ENCODE measurements around the gene MYOG. TPM values are rescaled to one million over a fixed set of nuclear protein-coding genes. Genes with fewer than 3 reads are reported as not detected.

Gene MYOG
- total and polyA plus RNA-seq, 2 donors (not counting 1 experiment from before 2014, with no cell fraction given) = not detected

DNA sequence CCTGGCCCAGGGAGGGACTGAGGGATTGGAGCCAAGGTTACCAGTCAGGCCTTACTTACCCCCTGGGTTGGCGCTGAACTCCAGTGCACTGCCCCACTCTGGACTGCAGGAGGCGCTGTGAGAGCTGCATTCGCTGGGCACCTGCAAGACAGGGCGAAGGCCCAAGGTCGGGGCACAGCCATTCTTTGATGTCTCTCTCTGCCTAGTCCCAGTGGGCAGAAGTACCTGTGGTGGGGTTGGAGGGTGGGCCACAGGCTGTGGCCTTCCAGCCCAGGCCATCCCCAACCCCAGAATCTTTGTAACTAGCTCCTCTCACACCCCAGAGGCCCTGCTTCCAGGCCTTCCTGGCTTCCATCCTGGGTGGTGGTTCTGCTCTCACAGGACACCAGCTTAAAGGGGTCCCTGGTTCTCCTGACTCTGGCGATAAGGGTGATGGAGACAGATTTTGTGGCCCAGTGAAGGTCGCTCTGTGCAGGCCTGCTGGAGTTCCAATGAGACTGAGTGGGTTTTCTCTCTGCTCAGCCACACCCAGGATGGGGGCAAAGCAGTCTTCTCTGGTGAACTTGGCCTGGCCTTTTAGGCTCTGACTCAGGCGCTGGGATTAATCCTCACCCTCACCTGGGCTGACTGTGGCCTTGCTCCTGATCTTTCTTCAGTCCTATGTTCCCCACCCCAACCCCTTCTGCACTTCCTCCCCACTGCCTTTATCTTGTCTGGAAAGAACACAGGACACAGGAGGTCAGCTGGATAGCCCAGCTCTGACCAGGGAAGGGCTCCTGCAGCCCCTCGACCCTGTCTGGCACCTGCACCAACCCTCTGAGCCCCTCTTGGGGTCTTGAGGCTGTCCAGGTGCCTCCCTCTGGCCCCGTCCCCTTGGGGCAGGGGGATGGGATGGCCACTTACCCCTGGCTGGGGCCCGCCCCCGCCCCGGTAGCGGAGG, 954 bp downstream of the MYOG start:
- 88% methylated on average over 10 of the region's 14 CpGs for WGBS (ENCODE audit: insufficient coverage)
- Mint-ChIP-seq H3K27me3 (peaks cover 29% of the 10 kb centered on the region), H3K4me1 (no peaks in the 10 kb centered on the region), H3K27ac (no peak overlapping the region), H3K9me3 (ENCODE audit: insufficient read depth) (no peaks in the 10 kb centered on the region), H3K4me3 (no peak overlapping the region)
- H3K9ac ChIP-seq (ENCODE audit: low read length) = no peak overlapping the region
- no peaks in the 10 kb centered on the region for H3K9me3 ChIP-seq (ENCODE audit: control extremely low read depth in 1 of 3, control insufficient read depth in 2 of 3, insufficient read depth in 1 of 3, low read length in 2 of 3)
- H3K4me3 ChIP-seq (ENCODE audit: control extremely low read depth in 1 of 5, extremely low read depth in 1 of 5, insufficient read depth in 1 of 5, low read depth in 2 of 5, low read length in 4 of 5) = no peak overlapping the region
- no peak for ATAC-seq (ENCODE audit: low read depth)
- peak; percentile 14 for DNase-seq
- ChIA-PET CTCF (interaction anchor here (0.5 to 1.2 kb wide), 2 partner anchors 11 to 664 kb away, joined by 3 read pairs; no protein-coding TSS in a partner anchor), POLR2A (no interaction called here)
- H3K4me1 ChIP-seq (ENCODE audit: control insufficient read depth in 2 of 2, insufficient read depth in 2 of 2, low read length in 2 of 2) = no peaks in the 10 kb centered on the region
- TF ChIP-seq, protein P1, sequence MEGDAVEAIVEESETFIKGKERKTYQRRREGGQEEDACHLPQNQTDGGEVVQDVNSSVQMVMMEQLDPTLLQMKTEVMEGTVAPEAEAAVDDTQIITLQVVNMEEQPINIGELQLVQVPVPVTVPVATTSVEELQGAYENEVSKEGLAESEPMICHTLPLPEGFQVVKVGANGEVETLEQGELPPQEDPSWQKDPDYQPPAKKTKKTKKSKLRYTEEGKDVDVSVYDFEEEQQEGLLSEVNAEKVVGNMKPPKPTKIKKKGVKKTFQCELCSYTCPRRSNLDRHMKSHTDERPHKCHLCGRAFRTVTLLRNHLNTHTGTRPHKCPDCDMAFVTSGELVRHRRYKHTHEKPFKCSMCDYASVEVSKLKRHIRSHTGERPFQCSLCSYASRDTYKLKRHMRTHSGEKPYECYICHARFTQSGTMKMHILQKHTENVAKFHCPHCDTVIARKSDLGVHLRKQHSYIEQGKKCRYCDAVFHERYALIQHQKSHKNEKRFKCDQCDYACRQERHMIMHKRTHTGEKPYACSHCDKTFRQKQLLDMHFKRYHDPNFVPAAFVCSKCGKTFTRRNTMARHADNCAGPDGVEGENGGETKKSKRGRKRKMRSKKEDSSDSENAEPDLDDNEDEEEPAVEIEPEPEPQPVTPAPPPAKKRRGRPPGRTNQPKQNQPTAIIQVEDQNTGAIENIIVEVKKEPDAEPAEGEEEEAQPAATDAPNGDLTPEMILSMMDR (IDR thresholded peaks at IDR 0.05) = peak; percentile 13
- TF ChIP-seq EZH2 (IDR thresholded peaks at IDR 0.05; ENCODE audit: borderline replicate concordance, insufficient read depth, low read depth, low read length, poor library complexity, severe bottlenecking) = no peak
- H3K79me2 ChIP-seq (ENCODE audit: control insufficient read depth, insufficient read depth, low read length) = no peaks in the 10 kb centered on the region
- peaks cover 0 to 2% (median 0%) of the 10 kb centered on the region in 4 experiments for H3K27me3 ChIP-seq (replicated peaks in 1 of 4; ENCODE audit: control extremely low read depth in 1 of 4, control insufficient read depth in 3 of 4, insufficient read depth in 4 of 4, low read length in 3 of 4)
- intact Hi-C loops (cut with micrococcal nuclease) = no loop called here
- H3K4me2 ChIP-seq (replicated peaks; ENCODE audit: low read depth, low read length, poor library complexity, severe bottlenecking) = no peak overlapping the region
- no peak overlapping the region for H3K27ac ChIP-seq (ENCODE audit: low read length in 2 of 2)
- no peaks in the 10 kb centered on the region for H3K36me3 ChIP-seq (replicated peaks in 1 of 2; ENCODE audit: control extremely low read depth in 1 of 2, control insufficient read depth in 1 of 2, extremely low read depth in 1 of 2, insufficient read depth in 2 of 2, low read length in 1 of 2)
- no peak overlapping the region for H2AFZ ChIP-seq (ENCODE audit: insufficient read depth, low read depth, low read length, poor library complexity, severe bottlenecking)
- no peaks in the 10 kb centered on the region for H4K20me1 ChIP-seq (ENCODE audit: control insufficient read depth, insufficient read depth, low read length, poor library complexity, severe bottlenecking)

DNA sequence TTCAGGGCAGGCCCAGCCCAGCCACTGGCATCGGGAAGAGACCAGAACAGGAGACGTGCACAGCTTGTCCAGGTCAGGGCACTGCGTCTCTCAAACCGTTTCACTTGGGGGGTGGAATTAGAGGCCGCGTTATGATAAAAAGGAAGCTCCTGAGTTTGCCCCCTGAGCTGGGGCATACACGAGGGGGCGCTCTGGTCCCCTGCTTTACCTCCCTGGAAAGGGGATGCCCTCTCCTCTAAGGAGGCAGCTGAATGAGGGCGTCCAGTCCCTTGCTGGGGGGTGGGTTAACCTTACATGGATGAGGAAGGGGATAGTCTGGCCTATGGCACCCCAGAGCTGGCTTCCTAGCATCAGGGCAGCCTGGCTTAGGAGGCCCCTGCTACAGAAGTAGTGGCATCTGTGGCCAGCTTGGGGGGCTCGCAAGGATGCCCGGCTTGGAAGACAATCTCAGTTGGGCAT, 2.3 kb downstream of the MYOG start:
- Histone ChIP-seq H3K9ac (ENCODE audit: low read length) (no peak overlapping the region), H3K36me3 (replicated peaks in 1 of 2; ENCODE audit: control extremely low read depth in 1 of 2, control insufficient read depth in 1 of 2, extremely low read depth in 1 of 2, insufficient read depth in 2 of 2, low read length in 1 of 2) (no peaks in the 10 kb centered on the region), H3K79me2 (ENCODE audit: control insufficient read depth, insufficient read depth, low read length) (no peaks in the 10 kb centered on the region), H3K9me3 (ENCODE audit: control extremely low read depth in 1 of 3, control insufficient read depth in 2 of 3, insufficient read depth in 1 of 3, low read length in 2 of 3) (no peaks in the 10 kb centered on the region), H3K4me1 (ENCODE audit: control insufficient read depth in 2 of 2, insufficient read depth in 2 of 2, low read length in 2 of 2) (no peaks in the 10 kb centered on the region), H3K4me2 (replicated peaks; ENCODE audit: low read depth, low read length, poor library complexity, severe bottlenecking) (no peak overlapping the region), H2AFZ (ENCODE audit: insufficient read depth, low read depth, low read length, poor library complexity, severe bottlenecking) (no peak overlapping the region), H3K27me3 (replicated peaks in 1 of 4; ENCODE audit: control extremely low read depth in 1 of 4, control insufficient read depth in 3 of 4, insufficient read depth in 4 of 4, low read length in 3 of 4) (peaks cover 0 to 2% (median 0%) of the 10 kb centered on the region in 4 experiments), H4K20me1 (ENCODE audit: control insufficient read depth, insufficient read depth, low read length, poor library complexity, severe bottlenecking) (no peaks in the 10 kb centered on the region), H3K4me3 (ENCODE audit: control extremely low read depth in 1 of 5, extremely low read depth in 1 of 5, insufficient read depth in 1 of 5, low read depth in 2 of 5, low read length in 4 of 5) (no peak overlapping the region), H3K27ac (ENCODE audit: low read length in 2 of 2) (no peak overlapping the region)
- DNase-seq (no peak), ATAC-seq (ENCODE audit: low read depth) (no peak)
- Mint-ChIP-seq H3K9me3 (ENCODE audit: insufficient read depth) (no peaks in the 10 kb centered on the region), H3K4me1 (no peaks in the 10 kb centered on the region), H3K27me3 (peaks cover 32% of the 10 kb centered on the region), H3K27ac (no peak overlapping the region), H3K4me3 (no peak overlapping the region)
- TF ChIP-seq EZH2 (IDR thresholded peaks at IDR 0.05; ENCODE audit: borderline replicate concordance, insufficient read depth, low read depth, low read length, poor library complexity, severe bottlenecking) = no peak
- TF ChIP-seq, protein P1 (IDR thresholded peaks at IDR 0.05) = no peak
- intact Hi-C loops (cut with micrococcal nuclease) = no loop called here
- WGBS (ENCODE audit: insufficient coverage) = 99% methylated on average over 8 of the region's 11 CpGs
- POLR2A ChIA-PET = no interaction called here
- CTCF ChIA-PET = interaction anchor here (1.2 kb wide), 1 partner anchor 10 kb away, joined by 3 read pairs; no protein-coding TSS in a partner anchor
